ENCODE data around the gene PDE7B.

The PDE7B gene

GRCh38 chr6:135921188-135921587 lies 69.7 kb downstream of the PDE7B start:
- no peaks in the 10 kb centered on the region for H3K4me1 ChIP-seq (ENCODE audit: control insufficient read depth, insufficient read depth, low read length)
- no peaks in the 10 kb centered on the region for H3K36me3 ChIP-seq (ENCODE audit: control insufficient read depth, insufficient read depth, low read length)
- H3K9ac ChIP-seq (ENCODE audit: low read length): no peak overlapping the region
- no peaks in the 10 kb centered on the region for H3K9me3 ChIP-seq (ENCODE audit: control insufficient read depth, low read length)
- H3K27me3 ChIP-seq (ENCODE audit: control insufficient read depth, insufficient read depth, low read length): no peaks in the 10 kb centered on the region
- no peak overlapping the region for H3K4me3 ChIP-seq (ENCODE audit: low read length)

GRCh38 chr6:135922174-135922573 lies 70.7 kb downstream of the PDE7B start:
- Histone ChIP-seq H3K27me3 (ENCODE audit: control insufficient read depth, insufficient read depth, low read length) (no peaks in the 10 kb centered on the region), H3K4me3 (ENCODE audit: low read length) (no peak overlapping the region), H3K36me3 (ENCODE audit: control insufficient read depth, insufficient read depth, low read length) (no peaks in the 10 kb centered on the region), H3K9ac (ENCODE audit: low read length) (no peak overlapping the region), H3K9me3 (ENCODE audit: control insufficient read depth, low read length) (no peaks in the 10 kb centered on the region), H3K4me1 (ENCODE audit: control insufficient read depth, insufficient read depth, low read length) (no peaks in the 10 kb centered on the region)

GRCh38 chr6:135922746-135923145 lies 71.2 kb downstream of the PDE7B start:
- Histone ChIP-seq H3K4me3 (ENCODE audit: low read length) (no peak overlapping the region), H3K27me3 (ENCODE audit: control insufficient read depth, insufficient read depth, low read length) (no peaks in the 10 kb centered on the region), H3K9me3 (ENCODE audit: control insufficient read depth, low read length) (no peaks in the 10 kb centered on the region), H3K36me3 (ENCODE audit: control insufficient read depth, insufficient read depth, low read length) (no peaks in the 10 kb centered on the region), H3K4me1 (ENCODE audit: control insufficient read depth, insufficient read depth, low read length) (no peaks in the 10 kb centered on the region), H3K9ac (ENCODE audit: low read length) (no peak overlapping the region)

- Histone ChIP-seq H3K4me1 (ENCODE audit: control insufficient read depth, insufficient read depth, low read length) (no peaks in the 10 kb centered on the region), H3K27me3 (ENCODE audit: control insufficient read depth, insufficient read depth, low read length) (no peaks in the 10 kb centered on the region), H3K9ac (ENCODE audit: low read length) (no peak overlapping the region), H3K36me3 (ENCODE audit: control insufficient read depth, insufficient read depth, low read length) (no peaks in the 10 kb centered on the region), H3K4me3 (ENCODE audit: low read length) (no peak overlapping the region), H3K9me3 (ENCODE audit: control insufficient read depth, low read length) (no peaks in the 10 kb centered on the region)
Measured at GRCh38 chr6:135932651-135933050, 81.2 kb downstream of the PDE7B start.

- Histone ChIP-seq H3K4me1 (ENCODE audit: control insufficient read depth, insufficient read depth, low read length) (no peaks in the 10 kb centered on the region), H3K9ac (ENCODE audit: low read length) (no peak overlapping the region), H3K9me3 (ENCODE audit: control insufficient read depth, low read length) (no peaks in the 10 kb centered on the region), H3K4me3 (ENCODE audit: low read length) (no peak overlapping the region), H3K36me3 (ENCODE audit: control insufficient read depth, insufficient read depth, low read length) (no peaks in the 10 kb centered on the region), H3K27me3 (ENCODE audit: control insufficient read depth, insufficient read depth, low read length) (no peaks in the 10 kb centered on the region)
Measured at GRCh38 chr6:135935941-135936601, 84.6 kb downstream of the PDE7B start.

- Histone ChIP-seq H3K9me3 (ENCODE audit: control insufficient read depth, low read length) (no peaks in the 10 kb centered on the region), H3K9ac (ENCODE audit: low read length) (no peak overlapping the region), H3K27me3 (ENCODE audit: control insufficient read depth, insufficient read depth, low read length) (no peaks in the 10 kb centered on the region), H3K4me3 (ENCODE audit: low read length) (no peak overlapping the region), H3K36me3 (ENCODE audit: control insufficient read depth, insufficient read depth, low read length) (no peaks in the 10 kb centered on the region), H3K4me1 (ENCODE audit: control insufficient read depth, insufficient read depth, low read length) (no peaks in the 10 kb centered on the region)
Measured at GRCh38 chr6:135936606-135937005, 85.1 kb downstream of the PDE7B start.

- no peak overlapping the region for H3K9ac ChIP-seq (ENCODE audit: low read length)
- H3K9me3 ChIP-seq (ENCODE audit: control insufficient read depth, low read length): no peaks in the 10 kb centered on the region
- no peaks in the 10 kb centered on the region for H3K27me3 ChIP-seq (ENCODE audit: control insufficient read depth, insufficient read depth, low read length)
- H3K4me1 ChIP-seq (ENCODE audit: control insufficient read depth, insufficient read depth, low read length): no peaks in the 10 kb centered on the region
- no peaks in the 10 kb centered on the region for H3K36me3 ChIP-seq (ENCODE audit: control insufficient read depth, insufficient read depth, low read length)
- H3K4me3 ChIP-seq (ENCODE audit: low read length): no peak overlapping the region
Measured at GRCh38 chr6:135937106-135937505, 85.6 kb downstream of the PDE7B start.

GRCh38 chr6:135938576-135939207 lies 87.2 kb downstream of the PDE7B start:
- Histone ChIP-seq H3K9ac (ENCODE audit: low read length) (no peak overlapping the region), H3K4me1 (ENCODE audit: control insufficient read depth, insufficient read depth, low read length) (no peaks in the 10 kb centered on the region), H3K4me3 (ENCODE audit: low read length) (peak overlapping the region; percentile 8), H3K27me3 (ENCODE audit: control insufficient read depth, insufficient read depth, low read length) (no peaks in the 10 kb centered on the region), H3K36me3 (ENCODE audit: control insufficient read depth, insufficient read depth, low read length) (no peaks in the 10 kb centered on the region), H3K9me3 (ENCODE audit: control insufficient read depth, low read length) (no peaks in the 10 kb centered on the region)

GRCh38 chr6:135939208-135939591 lies 87.7 kb downstream of the PDE7B start:
- Histone ChIP-seq H3K4me1 (ENCODE audit: control insufficient read depth, insufficient read depth, low read length) (no peaks in the 10 kb centered on the region), H3K36me3 (ENCODE audit: control insufficient read depth, insufficient read depth, low read length) (no peaks in the 10 kb centered on the region), H3K9ac (ENCODE audit: low read length) (no peak overlapping the region), H3K4me3 (ENCODE audit: low read length) (peak overlapping the region; percentile 8), H3K9me3 (ENCODE audit: control insufficient read depth, low read length) (no peaks in the 10 kb centered on the region), H3K27me3 (ENCODE audit: control insufficient read depth, insufficient read depth, low read length) (no peaks in the 10 kb centered on the region)

GRCh38 chr6:135940616-135941167 lies 89.2 kb downstream of the PDE7B start:
- Histone ChIP-seq H3K36me3 (ENCODE audit: control insufficient read depth, insufficient read depth, low read length) (no peaks in the 10 kb centered on the region), H3K9ac (ENCODE audit: low read length) (no peak overlapping the region), H3K4me3 (ENCODE audit: low read length) (no peak overlapping the region), H3K9me3 (ENCODE audit: control insufficient read depth, low read length) (no peaks in the 10 kb centered on the region), H3K27me3 (ENCODE audit: control insufficient read depth, insufficient read depth, low read length) (no peaks in the 10 kb centered on the region), H3K4me1 (ENCODE audit: control insufficient read depth, insufficient read depth, low read length) (no peaks in the 10 kb centered on the region)

GRCh38 chr6:135941275-135942025 lies 89.9 kb downstream of the PDE7B start:
- H3K4me3 ChIP-seq (ENCODE audit: low read length): no peak overlapping the region

GRCh38 chr6:135944120-135944519 lies 92.6 kb downstream of the PDE7B start:
- Histone ChIP-seq H3K36me3 (ENCODE audit: control insufficient read depth, insufficient read depth, low read length) (no peaks in the 10 kb centered on the region), H3K4me1 (ENCODE audit: control insufficient read depth, insufficient read depth, low read length) (no peaks in the 10 kb centered on the region), H3K9ac (ENCODE audit: low read length) (no peak overlapping the region), H3K4me3 (ENCODE audit: low read length) (no peak overlapping the region), H3K9me3 (ENCODE audit: control insufficient read depth, low read length) (no peaks in the 10 kb centered on the region), H3K27me3 (ENCODE audit: control insufficient read depth, insufficient read depth, low read length) (no peaks in the 10 kb centered on the region)

More at GRCh38 chr6:135941275-135942025, 89.9 kb downstream of the PDE7B start:
- Histone ChIP-seq H3K27me3 (ENCODE audit: control insufficient read depth, insufficient read depth, low read length) (no peaks in the 10 kb centered on the region), H3K4me1 (ENCODE audit: control insufficient read depth, insufficient read depth, low read length) (no peaks in the 10 kb centered on the region), H3K36me3 (ENCODE audit: control insufficient read depth, insufficient read depth, low read length) (no peaks in the 10 kb centered on the region), H3K9ac (ENCODE audit: low read length) (no peak overlapping the region), H3K9me3 (ENCODE audit: control insufficient read depth, low read length) (no peaks in the 10 kb centered on the region)

Data from mucosa of stomach (tissue), 1 donor.